ENCODE data around the gene IL1RAPL2. TPM values are rescaled to one million over a fixed set of nuclear protein-coding genes. Genes with fewer than 3 reads are reported as not detected.

Gene IL1RAPL2
- total and polyA plus RNA-seq, 2 donors (not counting 1 experiment from before 2014, with no cell fraction given): not detected

DNA sequence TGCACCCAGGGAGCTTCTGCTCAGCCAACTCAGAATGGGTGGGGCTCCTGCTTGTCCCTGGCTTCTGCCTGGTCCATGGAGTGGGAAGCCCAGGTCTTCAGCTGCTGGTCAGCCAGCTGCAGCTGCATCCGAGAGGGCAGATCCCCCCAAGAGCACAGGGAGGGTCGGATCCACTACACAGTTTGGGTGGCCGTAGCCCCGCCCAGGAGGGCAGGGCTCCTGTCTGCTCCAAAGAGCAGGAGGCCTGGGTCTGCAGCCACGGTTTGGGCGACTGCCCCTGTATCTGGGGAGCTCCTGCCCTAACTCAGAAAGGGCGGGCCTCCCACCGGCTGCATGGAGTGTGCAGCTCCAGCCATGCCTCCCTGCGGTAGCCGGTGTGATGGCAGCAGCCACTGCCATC is 485.4 kb downstream of the IL1RAPL2 start:
- no peaks in the 10 kb centered on the region for H3K27me3 ChIP-seq (replicated peaks in 1 of 4; ENCODE audit: control extremely low read depth in 1 of 4, control insufficient read depth in 3 of 4, insufficient read depth in 4 of 4, low read length in 3 of 4)
- H3K27ac ChIP-seq (ENCODE audit: low read length in 2 of 2): no peak overlapping the region
- no peaks in the 10 kb centered on the region for H3K9me3 Mint-ChIP-seq (ENCODE audit: insufficient read depth)
- TF ChIP-seq, protein P1, sequence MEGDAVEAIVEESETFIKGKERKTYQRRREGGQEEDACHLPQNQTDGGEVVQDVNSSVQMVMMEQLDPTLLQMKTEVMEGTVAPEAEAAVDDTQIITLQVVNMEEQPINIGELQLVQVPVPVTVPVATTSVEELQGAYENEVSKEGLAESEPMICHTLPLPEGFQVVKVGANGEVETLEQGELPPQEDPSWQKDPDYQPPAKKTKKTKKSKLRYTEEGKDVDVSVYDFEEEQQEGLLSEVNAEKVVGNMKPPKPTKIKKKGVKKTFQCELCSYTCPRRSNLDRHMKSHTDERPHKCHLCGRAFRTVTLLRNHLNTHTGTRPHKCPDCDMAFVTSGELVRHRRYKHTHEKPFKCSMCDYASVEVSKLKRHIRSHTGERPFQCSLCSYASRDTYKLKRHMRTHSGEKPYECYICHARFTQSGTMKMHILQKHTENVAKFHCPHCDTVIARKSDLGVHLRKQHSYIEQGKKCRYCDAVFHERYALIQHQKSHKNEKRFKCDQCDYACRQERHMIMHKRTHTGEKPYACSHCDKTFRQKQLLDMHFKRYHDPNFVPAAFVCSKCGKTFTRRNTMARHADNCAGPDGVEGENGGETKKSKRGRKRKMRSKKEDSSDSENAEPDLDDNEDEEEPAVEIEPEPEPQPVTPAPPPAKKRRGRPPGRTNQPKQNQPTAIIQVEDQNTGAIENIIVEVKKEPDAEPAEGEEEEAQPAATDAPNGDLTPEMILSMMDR (IDR thresholded peaks at IDR 0.05): no peak
- TF ChIP-seq EZH2 (IDR thresholded peaks at IDR 0.05; ENCODE audit: borderline replicate concordance, insufficient read depth, low read depth, low read length, poor library complexity, severe bottlenecking): no peak
- intact Hi-C loops (cut with micrococcal nuclease): no loop called here
- no peaks in the 10 kb centered on the region for H3K4me1 ChIP-seq (ENCODE audit: control insufficient read depth in 2 of 2, insufficient read depth in 2 of 2, low read length in 2 of 2)
- H3K27ac Mint-ChIP-seq: no peak overlapping the region
- DNase-seq (no peak), ATAC-seq (ENCODE audit: low read depth) (no peak)
- H3K79me2 ChIP-seq (ENCODE audit: control insufficient read depth, insufficient read depth, low read length): no peaks in the 10 kb centered on the region
- WGBS (ENCODE audit: insufficient coverage): 68% methylated on average over 3 of the region's 10 CpGs
- H3K4me1 Mint-ChIP-seq: no peaks in the 10 kb centered on the region
- H3K4me3 Mint-ChIP-seq: no peak overlapping the region
- H3K27me3 Mint-ChIP-seq: no peaks in the 10 kb centered on the region
- H3K9me3 ChIP-seq (ENCODE audit: control extremely low read depth in 1 of 3, control insufficient read depth in 2 of 3, insufficient read depth in 1 of 3, low read length in 2 of 3): no peaks in the 10 kb centered on the region
- H3K9ac ChIP-seq (ENCODE audit: low read length): no peak overlapping the region
- no peak overlapping the region for H2AFZ ChIP-seq (ENCODE audit: insufficient read depth, low read depth, low read length, poor library complexity, severe bottlenecking)
- CTCF ChIA-PET: no interaction called here
- no peak overlapping the region for H3K4me3 ChIP-seq (ENCODE audit: control extremely low read depth in 1 of 5, extremely low read depth in 1 of 5, insufficient read depth in 1 of 5, low read depth in 2 of 5, low read length in 4 of 5)
- no peaks in the 10 kb centered on the region for H4K20me1 ChIP-seq (ENCODE audit: control insufficient read depth, insufficient read depth, low read length, poor library complexity, severe bottlenecking)
- H3K36me3 ChIP-seq (replicated peaks in 1 of 2; ENCODE audit: control extremely low read depth in 1 of 2, control insufficient read depth in 1 of 2, extremely low read depth in 1 of 2, insufficient read depth in 2 of 2, low read length in 1 of 2): no peaks in the 10 kb centered on the region
- POLR2A ChIA-PET: no interaction called here
- no peak overlapping the region for H3K4me2 ChIP-seq (replicated peaks; ENCODE audit: low read depth, low read length, poor library complexity, severe bottlenecking)

GRCh38 chrX:105052926-105053325 is 486.9 kb downstream of the IL1RAPL2 start:
- H3K36me3 ChIP-seq (replicated peaks in 1 of 2; ENCODE audit: control extremely low read depth in 1 of 2, control insufficient read depth in 1 of 2, extremely low read depth in 1 of 2, insufficient read depth in 2 of 2, low read length in 1 of 2): no peaks in the 10 kb centered on the region
- no peak overlapping the region for H3K4me3 Mint-ChIP-seq
- DNase-seq (no peak), ATAC-seq (ENCODE audit: low read depth) (no peak)
- H3K27me3 ChIP-seq (replicated peaks in 1 of 4; ENCODE audit: control extremely low read depth in 1 of 4, control insufficient read depth in 3 of 4, insufficient read depth in 4 of 4, low read length in 3 of 4): no peaks in the 10 kb centered on the region
- H3K79me2 ChIP-seq (ENCODE audit: control insufficient read depth, insufficient read depth, low read length): no peaks in the 10 kb centered on the region
- H3K9ac ChIP-seq (ENCODE audit: low read length): no peak overlapping the region
- no peak overlapping the region for H3K27ac Mint-ChIP-seq
- H4K20me1 ChIP-seq (ENCODE audit: control insufficient read depth, insufficient read depth, low read length, poor library complexity, severe bottlenecking): no peaks in the 10 kb centered on the region
- no peak overlapping the region for H3K27ac ChIP-seq (ENCODE audit: low read length in 2 of 2)
- no peaks in the 10 kb centered on the region for H3K9me3 ChIP-seq (ENCODE audit: control extremely low read depth in 1 of 3, control insufficient read depth in 2 of 3, insufficient read depth in 1 of 3, low read length in 2 of 3)
- CTCF ChIA-PET: no interaction called here
- POLR2A ChIA-PET: no interaction called here
- no CpG with 5 or more reads among the region's 2 CpGs for WGBS (ENCODE audit: insufficient coverage)
- intact Hi-C loops (cut with micrococcal nuclease): no loop called here
- H3K4me1 ChIP-seq (ENCODE audit: control insufficient read depth in 2 of 2, insufficient read depth in 2 of 2, low read length in 2 of 2): no peaks in the 10 kb centered on the region
- TF ChIP-seq, protein P1 (IDR thresholded peaks at IDR 0.05): no peak
- TF ChIP-seq EZH2 (IDR thresholded peaks at IDR 0.05; ENCODE audit: borderline replicate concordance, insufficient read depth, low read depth, low read length, poor library complexity, severe bottlenecking): no peak
- no peaks in the 10 kb centered on the region for H3K9me3 Mint-ChIP-seq (ENCODE audit: insufficient read depth)
- H3K4me2 ChIP-seq (replicated peaks; ENCODE audit: low read depth, low read length, poor library complexity, severe bottlenecking): no peak overlapping the region
- no peak overlapping the region for H2AFZ ChIP-seq (ENCODE audit: insufficient read depth, low read depth, low read length, poor library complexity, severe bottlenecking)
- no peak overlapping the region for H3K4me3 ChIP-seq (ENCODE audit: control extremely low read depth in 1 of 5, extremely low read depth in 1 of 5, insufficient read depth in 1 of 5, low read depth in 2 of 5, low read length in 4 of 5)
- H3K27me3 Mint-ChIP-seq: no peaks in the 10 kb centered on the region
- no peaks in the 10 kb centered on the region for H3K4me1 Mint-ChIP-seq

All from B cell (primary cell).